ENCODE data around the gene OR8K1. TPM values are rescaled to one million over a fixed set of nuclear protein-coding genes. Genes with fewer than 3 reads are reported as not detected.

Gene OR8K1
- polyA plus RNA-seq, 1 donor from 2014 or later, result not detected

DNA sequence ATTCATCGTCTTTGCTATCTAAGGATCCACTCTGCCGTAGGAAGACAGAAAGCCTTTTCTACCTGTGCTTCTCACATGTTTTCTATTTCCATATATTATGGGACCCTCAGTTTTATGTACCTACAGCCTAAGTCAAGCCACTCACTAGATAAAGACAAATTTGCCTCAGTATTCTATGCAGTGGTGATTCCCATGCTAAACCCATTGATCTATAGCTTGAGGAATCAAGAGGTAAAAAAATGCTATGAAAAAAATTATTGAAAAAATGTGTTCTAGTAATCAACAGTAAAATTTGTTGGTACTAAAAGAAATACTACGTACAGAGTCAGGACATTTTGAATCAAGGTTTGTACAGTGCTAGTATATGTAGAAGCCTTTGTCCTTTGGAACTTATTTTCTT, 48.5 kb downstream of the OR8K1 start:
- Histone ChIP-seq H3K4me3 (ENCODE audit: low read length) (no peak overlapping the region), H3K9ac (ENCODE audit: low read length) (no peak overlapping the region), H2AFZ (ENCODE audit: low read depth, low read length) (no peak overlapping the region), H3K27ac (ENCODE audit: low read length) (no peak overlapping the region), H3F3A (ENCODE audit: insufficient read depth, low read length, poor library complexity, severe bottlenecking) (no peaks in the 10 kb centered on the region), H4K20me1 (ENCODE audit: insufficient read depth) (no peaks in the 10 kb centered on the region), H3K27me3 (ENCODE audit: insufficient read depth, low read depth, low read length) (no peaks in the 10 kb centered on the region), H3K9me3 (ENCODE audit: low read length) (no peaks in the 10 kb centered on the region), H3K4me2 (ENCODE audit: low read length) (no peak overlapping the region), H3K79me2 (replicated peaks; ENCODE audit: insufficient read depth, low read length) (no peaks in the 10 kb centered on the region), H3K9me2 (ENCODE audit: insufficient read depth, low read length) (no peaks in the 10 kb centered on the region), H3K36me3 (ENCODE audit: insufficient read depth, low read length) (no peaks in the 10 kb centered on the region)
- no peak for TF ChIP-seq RAD21 (conservative IDR thresholded peaks at IDR 0.05)
- no peak for TF ChIP-seq SMC3 (conservative IDR thresholded peaks at IDR 0.05; ENCODE audit: poor library complexity)
- TF ChIP-seq POLR2AphosphoS5 (IDR thresholded peaks at IDR 0.05), result no peak
- TF ChIP-seq EZH2 (IDR thresholded peaks at IDR 0.05; ENCODE audit: borderline replicate concordance, insufficient read depth, low read length, poor library complexity, severe bottlenecking), result no peak
- no peak for TF ChIP-seq MXI1 (conservative IDR thresholded peaks at IDR 0.05; ENCODE audit: poor library complexity, severe bottlenecking)
- TF ChIP-seq EP300 (conservative IDR thresholded peaks at IDR 0.05; ENCODE audit: poor library complexity, severe bottlenecking), result no peak
- TF ChIP-seq CTCF (IDR thresholded peaks at IDR 0.05; ENCODE audit: poor library complexity, severe bottlenecking), result no peak
- TF ChIP-seq TAF1 (IDR thresholded peaks at IDR 0.05; ENCODE audit: low read depth), result no peak
- TF ChIP-seq REST (IDR thresholded peaks at IDR 0.05; ENCODE audit: borderline replicate concordance), result no peak

DNA sequence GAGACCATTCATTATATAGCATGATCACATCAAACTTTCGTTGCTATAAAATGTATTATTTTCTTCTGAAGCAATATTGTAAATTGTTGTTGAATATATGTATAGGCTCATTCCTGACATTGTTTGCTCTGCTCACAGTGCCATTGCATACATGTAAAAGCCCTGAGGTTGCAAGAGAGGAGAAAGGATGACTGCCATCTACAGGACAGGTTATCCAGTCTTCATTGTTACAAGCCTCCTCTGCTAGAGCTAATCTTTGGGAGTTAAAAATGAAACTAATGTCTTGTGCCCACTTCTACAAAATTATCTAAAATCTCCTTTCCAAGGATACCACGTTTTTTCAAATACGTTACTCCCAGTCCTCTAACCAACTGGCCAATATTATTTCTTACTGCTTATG, 50.2 kb downstream of the OR8K1 start:
- TF ChIP-seq TAF1 (IDR thresholded peaks at IDR 0.05; ENCODE audit: low read depth) (no peak), SMC3 (conservative IDR thresholded peaks at IDR 0.05; ENCODE audit: poor library complexity) (no peak), CTCF (IDR thresholded peaks at IDR 0.05; ENCODE audit: poor library complexity, severe bottlenecking) (no peak), EP300 (conservative IDR thresholded peaks at IDR 0.05; ENCODE audit: poor library complexity, severe bottlenecking) (no peak), POLR2AphosphoS5 (IDR thresholded peaks at IDR 0.05) (no peak), MXI1 (conservative IDR thresholded peaks at IDR 0.05; ENCODE audit: poor library complexity, severe bottlenecking) (no peak), REST (IDR thresholded peaks at IDR 0.05; ENCODE audit: borderline replicate concordance) (no peak), EZH2 (IDR thresholded peaks at IDR 0.05; ENCODE audit: borderline replicate concordance, insufficient read depth, low read length, poor library complexity, severe bottlenecking) (no peak), RAD21 (conservative IDR thresholded peaks at IDR 0.05) (no peak)
- H3K9ac ChIP-seq (ENCODE audit: low read length), result no peak overlapping the region
- H3K9me2 ChIP-seq (ENCODE audit: insufficient read depth, low read length), result no peaks in the 10 kb centered on the region

More for the DNA sequence above, 50.2 kb downstream of the OR8K1 start:
- Histone ChIP-seq H2AFZ (ENCODE audit: low read depth, low read length) (no peak overlapping the region), H4K20me1 (ENCODE audit: insufficient read depth) (no peaks in the 10 kb centered on the region), H3F3A (ENCODE audit: insufficient read depth, low read length, poor library complexity, severe bottlenecking) (no peaks in the 10 kb centered on the region), H3K4me3 (ENCODE audit: low read length) (no peak overlapping the region), H3K9me3 (ENCODE audit: low read length) (no peaks in the 10 kb centered on the region), H3K79me2 (replicated peaks; ENCODE audit: insufficient read depth, low read length) (no peaks in the 10 kb centered on the region), H3K4me2 (ENCODE audit: low read length) (no peak overlapping the region), H3K27ac (ENCODE audit: low read length) (no peak overlapping the region), H3K27me3 (ENCODE audit: insufficient read depth, low read depth, low read length) (no peaks in the 10 kb centered on the region), H3K36me3 (ENCODE audit: insufficient read depth, low read length) (no peaks in the 10 kb centered on the region)
